Cardiac muscle cell (in vitro differentiated cells and primary cell): ENCODE data around the gene ONECUT1. TPM values are rescaled to one million over a fixed set of nuclear protein-coding genes. Genes with fewer than 3 reads are reported as not detected.

Experiments used
- DNase-seq, 2 donors: peaks; one replicate each; pipeline versions ENCODE4 v3.0.0 to v3.0.0-alpha.2; 2010 to 2017; ENCODE audit warnings: low read depth in 1 of 2, low spot score in 1 of 2
- H3K27ac ChIP-seq: fragments of 200-600 bp; sonication (generic); 2 replicates; pipeline ENCODE4 v1.5.1; 2016
- H3K27me3 ChIP-seq: fragments of 200-600 bp; sonication (generic); 2 replicates; pipeline ENCODE4 v1.6.0; 2016; ENCODE audit warnings: control low read depth
- H3K36me3 ChIP-seq: fragments of 200-600 bp; sonication (generic); 2 replicates; pipeline ENCODE4 v1.5.1; 2016; ENCODE audit warnings: control low read depth
- H3K4me1 ChIP-seq: fragments of 200-600 bp; sonication (generic); 2 replicates; pipeline ENCODE4 v1.8.1; 2017; ENCODE audit warnings: low read depth, mild to moderate bottlenecking, mixed run types
- H3K4me3 ChIP-seq: fragments of 200-600 bp; sonication (generic); 2 replicates; pipeline ENCODE4 v1.5.1; 2016; ENCODE audit warnings: mild to moderate bottlenecking
- H3K9me3 ChIP-seq: fragments of 200-600 bp; sonication (generic); 2 replicates; pipeline ENCODE4 v1.5.1; 2017; ENCODE audit warnings: low read depth, mild to moderate bottlenecking, control low read depth
- polyA plus RNA-seq: library from polyadenylated mRNA; unstranded; fragments of >200 nt; fragmentation: Nextera tagmentation; extraction: Ambion mirVana; gene quantifications from 2 replicates; pipeline ENCODE4 v1.2.1, GENCODE V29; 2016
- total RNA-seq: library from RNA; depleted of rRNA; stranded (reverse); fragments of >200 nt; gene quantifications from 2 replicates; pipeline ENCODE4 v1.2.3, GENCODE V29; 2016
- TF ChIP-seq, protein P1 (sequence below): IDR thresholded peaks from 2 replicates; pipeline ENCODE4 v1.5.1; 2012; ENCODE audit warnings: low read depth, mild to moderate bottlenecking, low read length

ONECUT1 gene
- total and polyA plus RNA-seq, 2 experiments from 2014 or later = 0.18 TPM; not detected in 1

DNA sequence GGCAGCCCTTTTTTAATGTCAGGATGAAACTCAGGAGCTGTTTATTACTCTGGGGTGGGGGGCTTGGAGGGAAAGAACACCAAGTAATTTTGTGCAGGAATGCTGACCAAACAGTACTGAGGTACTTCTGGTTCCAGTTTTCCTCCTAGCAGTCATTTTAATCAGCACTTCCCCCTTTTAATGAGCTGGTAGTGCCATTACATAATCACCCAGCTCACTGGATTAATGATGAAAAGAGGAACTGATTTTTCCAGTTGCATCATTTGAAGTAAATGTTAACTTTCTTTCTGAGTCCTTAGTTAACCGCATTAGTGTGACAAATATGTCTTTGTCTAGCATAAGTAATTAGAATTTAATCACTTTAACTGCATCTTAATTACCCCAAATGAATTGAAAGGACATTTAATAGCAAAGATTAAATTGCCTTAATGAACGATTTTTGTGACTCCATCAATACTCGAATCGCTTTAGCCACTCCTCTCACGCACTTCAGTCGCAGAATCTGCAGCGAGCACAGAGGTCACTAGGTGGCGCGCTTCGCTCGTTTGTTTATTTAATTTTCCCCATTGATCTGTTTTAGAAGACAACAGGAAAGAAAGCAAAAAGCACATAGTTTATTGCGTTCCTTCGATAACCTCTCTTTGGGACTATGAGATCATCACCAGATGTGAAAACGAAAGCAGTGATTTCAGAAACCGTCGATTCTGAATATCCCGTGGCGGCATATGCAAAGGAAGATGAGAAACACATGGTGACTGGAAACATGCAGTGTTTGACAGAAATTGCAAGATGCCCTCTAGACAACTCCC, 9.8 kb downstream of the ONECUT1 start:
- H3K27ac ChIP-seq = no peak overlapping the region
- no peak overlapping the region for H3K4me3 ChIP-seq
- no peaks in the 10 kb centered on the region for H3K9me3 ChIP-seq
- peaks cover 7% of the 10 kb centered on the region for H3K4me1 ChIP-seq
- H3K36me3 ChIP-seq = no peaks in the 10 kb centered on the region
- peaks cover 79% of the 10 kb centered on the region for H3K27me3 ChIP-seq
- peak; percentile 62 to 68 for DNase-seq
- TF ChIP-seq, protein P1, sequence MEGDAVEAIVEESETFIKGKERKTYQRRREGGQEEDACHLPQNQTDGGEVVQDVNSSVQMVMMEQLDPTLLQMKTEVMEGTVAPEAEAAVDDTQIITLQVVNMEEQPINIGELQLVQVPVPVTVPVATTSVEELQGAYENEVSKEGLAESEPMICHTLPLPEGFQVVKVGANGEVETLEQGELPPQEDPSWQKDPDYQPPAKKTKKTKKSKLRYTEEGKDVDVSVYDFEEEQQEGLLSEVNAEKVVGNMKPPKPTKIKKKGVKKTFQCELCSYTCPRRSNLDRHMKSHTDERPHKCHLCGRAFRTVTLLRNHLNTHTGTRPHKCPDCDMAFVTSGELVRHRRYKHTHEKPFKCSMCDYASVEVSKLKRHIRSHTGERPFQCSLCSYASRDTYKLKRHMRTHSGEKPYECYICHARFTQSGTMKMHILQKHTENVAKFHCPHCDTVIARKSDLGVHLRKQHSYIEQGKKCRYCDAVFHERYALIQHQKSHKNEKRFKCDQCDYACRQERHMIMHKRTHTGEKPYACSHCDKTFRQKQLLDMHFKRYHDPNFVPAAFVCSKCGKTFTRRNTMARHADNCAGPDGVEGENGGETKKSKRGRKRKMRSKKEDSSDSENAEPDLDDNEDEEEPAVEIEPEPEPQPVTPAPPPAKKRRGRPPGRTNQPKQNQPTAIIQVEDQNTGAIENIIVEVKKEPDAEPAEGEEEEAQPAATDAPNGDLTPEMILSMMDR = peak; percentile 93

- H3K27me3 ChIP-seq = peaks cover 62% of the 10 kb centered on the region
Measured at GRCh38 chr15:52778457-52778856, 11.7 kb downstream of the ONECUT1 start.

DNA sequence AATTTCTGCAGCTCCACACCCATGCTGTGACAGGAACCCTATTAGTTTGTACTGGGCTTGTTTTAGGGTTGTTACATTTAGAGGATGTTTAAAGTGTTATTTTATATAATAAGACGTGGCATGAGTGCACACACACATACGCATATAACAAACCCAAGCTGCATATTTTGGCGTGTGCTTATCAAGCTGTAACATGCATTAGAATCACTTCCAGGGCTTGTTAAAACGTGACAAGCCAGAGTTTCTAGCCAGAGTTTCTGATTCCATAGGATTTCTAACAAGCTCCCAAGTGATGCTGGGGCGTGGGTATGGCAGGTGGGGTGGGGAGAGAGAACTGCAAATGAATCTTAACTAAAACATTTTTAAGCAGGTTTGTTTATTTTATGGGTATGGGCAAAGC, 17.4 kb downstream of the ONECUT1 start:
- no peaks in the 10 kb centered on the region for H3K9me3 ChIP-seq
- H3K36me3 ChIP-seq = no peaks in the 10 kb centered on the region
- H3K4me3 ChIP-seq = no peak overlapping the region
- DNase-seq = no peak
- peaks cover 30% of the 10 kb centered on the region for H3K27me3 ChIP-seq
- TF ChIP-seq, protein P1 = no peak
- no peak overlapping the region for H3K27ac ChIP-seq
- no peaks in the 10 kb centered on the region for H3K4me1 ChIP-seq

More at GRCh38 chr15:52778457-52778856, 11.7 kb downstream of the ONECUT1 start:
- TF ChIP-seq, protein P1 = no peak
- Histone ChIP-seq H3K4me3 (no peak overlapping the region), H3K27ac (no peak overlapping the region), H3K36me3 (no peaks in the 10 kb centered on the region), H3K4me1 (peaks cover under 1% of the 10 kb centered on the region), H3K9me3 (no peaks in the 10 kb centered on the region)
- no peak for DNase-seq

DNA sequence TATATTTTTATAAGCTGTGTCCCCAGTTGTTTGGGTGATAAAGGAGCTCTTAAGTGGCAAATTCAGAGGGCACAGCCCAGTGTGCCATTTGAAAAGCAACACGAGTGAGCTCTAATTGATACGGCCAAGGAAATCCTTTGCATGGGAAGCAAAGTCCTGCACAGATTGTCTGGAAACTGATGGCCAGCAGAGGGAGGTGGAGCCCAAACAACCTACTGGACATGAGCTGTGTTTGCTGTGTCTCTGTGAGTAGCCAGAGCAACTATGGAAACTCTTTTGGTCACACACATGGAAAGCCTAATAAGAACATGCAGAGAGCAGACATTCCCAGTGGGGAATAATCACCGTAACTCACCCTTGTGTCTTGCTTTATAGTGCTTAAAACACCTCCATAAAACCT, 24.4 kb downstream of the ONECUT1 start:
- H3K27ac ChIP-seq = no peak overlapping the region
- peak; percentile 12 to 43 for DNase-seq
- TF ChIP-seq, protein P1 = peak; percentile 12
- H3K36me3 ChIP-seq = no peaks in the 10 kb centered on the region
- H3K27me3 ChIP-seq = no peaks in the 10 kb centered on the region
- no peak overlapping the region for H3K4me3 ChIP-seq
- H3K4me1 ChIP-seq = no peaks in the 10 kb centered on the region
- no peaks in the 10 kb centered on the region for H3K9me3 ChIP-seq

DNA sequence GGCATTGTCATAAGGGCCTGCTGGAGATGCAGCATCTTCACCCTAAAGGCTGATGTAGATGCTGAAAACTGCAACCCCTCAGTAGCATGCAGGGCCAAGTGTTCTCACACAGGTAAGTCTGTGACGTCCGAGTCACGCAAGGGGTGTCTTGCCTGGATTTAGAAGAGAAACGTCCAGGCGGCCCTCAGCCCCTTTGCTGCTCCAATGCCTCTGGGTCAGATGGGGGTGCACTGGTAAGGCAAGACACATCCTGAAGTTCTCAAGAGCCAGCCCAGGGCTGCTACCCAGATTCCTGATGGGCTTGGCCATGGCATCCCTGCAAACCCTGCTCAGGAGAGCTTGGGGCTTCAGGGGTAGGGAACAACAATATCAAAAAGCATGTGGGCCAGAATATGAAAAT, 25.4 kb downstream of the ONECUT1 start:
- Histone ChIP-seq H3K9me3 (no peaks in the 10 kb centered on the region), H3K27me3 (no peaks in the 10 kb centered on the region), H3K27ac (no peak overlapping the region), H3K4me3 (no peak overlapping the region), H3K4me1 (no peaks in the 10 kb centered on the region), H3K36me3 (no peaks in the 10 kb centered on the region)
- TF ChIP-seq, protein P1 = no peak
- DNase-seq = no peak
